Measurements from ENCODE around the gene LMF1. TPM values are rescaled to one million over a fixed set of nuclear protein-coding genes. Genes with fewer than 3 reads are reported as not detected.

LMF1 gene
- total and polyA plus RNA-seq, 2 of the 8 experiments (the other 6 are each of a cell fraction or from before 2014, with no cell fraction given) = 3.5 to 9.1 TPM

- Histone ChIP-seq H3K18ac (ENCODE audit: extremely low read depth, low read length) (no peak overlapping the region), H3K79me1 (ENCODE audit: low read depth, low read length) (no peaks in the 10 kb centered on the region), H4K20me1 (replicated peaks in 1 of 2; ENCODE audit: control insufficient read depth in 1 of 2, insufficient read depth in 2 of 2, low read length in 2 of 2) (no peaks in the 10 kb centered on the region), H2BK5ac (ENCODE audit: low read depth, low read length) (no peak overlapping the region), H3K9me3 (ENCODE audit: insufficient read depth in 2 of 2, low read depth in 1 of 2, low read length in 1 of 2) (peaks cover 0 to 59% of the 10 kb centered on the region in 2 experiments; a peak in 2 of 4 replicates), H3K27me3 (replicated peaks in 1 of 4; ENCODE audit: control insufficient read depth in 3 of 4, extremely low read depth in 1 of 4, insufficient read depth in 3 of 4, low read length in 3 of 4) (no peaks in the 10 kb centered on the region), H3K9ac (replicated peaks in 1 of 4; ENCODE audit: extremely low read depth in 1 of 4, low read depth in 3 of 4, low read length in 3 of 4) (no peak overlapping the region; a peak in 1 of 7 replicates), H4K5ac (ENCODE audit: insufficient read length, low read depth, low read length) (no peak overlapping the region), H3K23ac (ENCODE audit: insufficient read length) (no peak overlapping the region), H4K8ac (ENCODE audit: extremely low read depth, insufficient read depth, low read length) (no peak overlapping the region), H3K27ac (ENCODE audit: low read depth, low read length) (no peak overlapping the region), H2AK5ac (ENCODE audit: low read depth, low read length) (no peak overlapping the region), H3K79me2 (ENCODE audit: control insufficient read depth in 1 of 2, insufficient read depth in 2 of 2, low read length in 2 of 2) (no peaks in the 10 kb centered on the region), H4K91ac (replicated peaks; ENCODE audit: insufficient read length, low read length) (no peak overlapping the region), H2BK12ac (ENCODE audit: low read depth, low read length) (no peak overlapping the region), H2BK120ac (replicated peaks; ENCODE audit: low read depth, low read length) (no peak overlapping the region), H3K4ac (replicated peaks; ENCODE audit: insufficient read length, low read depth, low read length) (no peak overlapping the region), H3K56ac (replicated peaks; ENCODE audit: insufficient read length, low read depth, low read length) (no peak overlapping the region), H3K4me3 (ENCODE audit: extremely low read depth in 1 of 4, insufficient read depth in 2 of 4, low read depth in 3 of 4, low read length in 4 of 4) (no peak overlapping the region), H3K23me2 (ENCODE audit: low read depth, low read length) (no peaks in the 10 kb centered on the region), H3K4me1 (replicated peaks in 1 of 4; ENCODE audit: control insufficient read depth in 3 of 4, insufficient read depth in 4 of 4, low read length in 3 of 4) (no peaks in the 10 kb centered on the region; a peak in 1 of 7 replicates), H2BK15ac (ENCODE audit: low read length) (no peak overlapping the region), H3K36me3 (ENCODE audit: control insufficient read depth in 2 of 4, insufficient read depth in 4 of 4, low read length in 3 of 4) (no peaks in the 10 kb centered on the region), H2AFZ (ENCODE audit: low read length) (no peak overlapping the region), H2BK20ac (ENCODE audit: low read length) (no peak overlapping the region), H3K14ac (ENCODE audit: insufficient read length) (no peak overlapping the region), H3K4me2 (ENCODE audit: insufficient read depth in 1 of 2, low read depth in 2 of 2, low read length in 2 of 2) (no peak overlapping the region)
- ChIA-PET POLR2A (ENCODE audit: partially characterized antibody) (no interaction called here), CTCF (ENCODE audit: partially characterized antibody) (no interaction called here)
- no peak for TF ChIP-seq CTCF (IDR thresholded peaks at IDR 0.05; ENCODE audit: control extremely low read depth in 1 of 3, insufficient read depth in 1 of 3, low read depth in 1 of 3, low read length in 3 of 3)
- TF ChIP-seq TCF12 (IDR thresholded peaks at IDR 0.05; ENCODE audit: low read depth, low read length) = no peak
- no peak for TF ChIP-seq RFX5 (IDR thresholded peaks at IDR 0.05; ENCODE audit: borderline replicate concordance, low read depth, low read length)
- no peak for TF ChIP-seq ASH2L (IDR thresholded peaks at IDR 0.05; ENCODE audit: low read length)
- FAIRE-seq (no peak), DNase-seq (ENCODE audit: low read depth in 1 of 2, low spot score in 2 of 2) (no peak)
- 93% methylated on average over 28 of the region's 37 CpGs; no CpG with 5 or more reads in 1 of the 2 experiments for WGBS, 2 experiments (ENCODE audit: extremely low coverage in 1 of 2, insufficient coverage in 1 of 2, insufficient read length in 1 of 2, insufficient replicate concordance in 2 of 2, low coverage in 1 of 2, low lambda C conversion rate in 2 of 2, missing lambda C conversion rate in 1 of 2)
Measured at GRCh38 chr16:868846-869822, 101.7 kb downstream of the LMF1 start.

Measured in H1 (cell line).